B cell (primary cell): ENCODE data around the gene RAI1. TPM values are rescaled to one million over a fixed set of nuclear protein-coding genes. Genes with fewer than 3 reads are reported as not detected.

Experiments used
- ATAC-seq: fragments of 200-7000 bp; cut with Tn5 transposase; one replicate; pipeline ENCODE4 v1.10.0; 2021; ENCODE audit warnings: low read depth, mild to moderate bottlenecking, moderate number of reproducible peaks, moderate library complexity
- CTCF ChIA-PET: fragments of 350-600 bp; sonication (Branson Sonifier 250); formaldehyde crosslinking; loops from one replicate; lab custom pipeline; 2021; ENCODE audit warnings: antibody characterized with exemption, inconsistent platforms; lab: Charles Lee
- POLR2A ChIA-PET: fragments of 350-600 bp; sonication (Branson Sonifier 250); formaldehyde crosslinking; loops from one replicate; lab custom pipeline; 2021; ENCODE audit warnings: antibody characterized with exemption; lab: Charles Lee
- DNase-seq: peaks from one replicate; pipeline ENCODE4 v3.0.0; 2013
- H2AFZ ChIP-seq: 2 replicates; pipeline ENCODE4 v1.6.1; 2012; ENCODE audit warnings: mild to moderate bottlenecking, low read depth, low read length; ENCODE audit not compliant: insufficient read depth, poor library complexity, severe bottlenecking
- H3K27ac ChIP-seq, 2 donors: 1 replicate in 1 of 2; 2 replicates in 1 of 2; pipeline ENCODE4 v1.5.1; 2012 to 2013; ENCODE audit warnings: low read length in 2 of 2, mild to moderate bottlenecking in 2 of 2, moderate library complexity in 1 of 2
- H3K27me3 ChIP-seq, 4 experiments: fragments of 200-600 bp in 1 of 4; sonication (generic) in 1 of 4; replicated peaks in 1 of 4; 1 replicate in 2 of 4; 2 replicates in 2 of 4; pipeline versions ENCODE4 v1.6.1 to v1.7.0; 2013 to 2016; ENCODE audit warnings: low read length in 3 of 4, mild to moderate bottlenecking in 2 of 4, mixed read lengths in 1 of 4, moderate library complexity in 1 of 4; ENCODE audit not compliant: insufficient read depth in 4 of 4, control insufficient read depth in 3 of 4; ENCODE audit errors: control extremely low read depth in 1 of 4
- H3K36me3 ChIP-seq, 2 experiments: replicated peaks in 1 of 2; 1 replicate in 1 of 2; 2 replicates in 1 of 2; pipeline versions ENCODE4 v1.6.1 to v1.7.1; 2013; ENCODE audit warnings: low read length in 1 of 2; ENCODE audit not compliant: insufficient read depth in 2 of 2, control insufficient read depth in 1 of 2; ENCODE audit errors: control extremely low read depth in 1 of 2, extremely low read depth in 1 of 2
- H3K4me1 ChIP-seq, 2 donors: fragments of 200-600 bp in 1 of 2; sonication (generic) in 1 of 2; 1 replicate in 1 of 2; 2 replicates in 1 of 2; pipeline versions ENCODE4 v1.5.1 to v1.6.1; 2013 to 2017; ENCODE audit warnings: low read length in 2 of 2; ENCODE audit not compliant: control insufficient read depth in 2 of 2, insufficient read depth in 2 of 2
- H3K4me2 ChIP-seq: replicated peaks from 2 replicates; pipeline ENCODE3; 2012; ENCODE audit warnings: mild to moderate bottlenecking, low read depth, low read length; ENCODE audit not compliant: poor library complexity, severe bottlenecking
- H3K4me3 ChIP-seq, 5 experiments: fragments of 200-600 bp in 1 of 5; sonication (generic) in 1 of 5; 1 replicate in 3 of 5; 2 replicates in 2 of 5; pipeline versions ENCODE4 v1.5.1 to v1.7.0; 2011 to 2016; ENCODE audit warnings: low read length in 4 of 5, mild to moderate bottlenecking in 4 of 5, low read depth in 2 of 5, control low read depth in 1 of 5, moderate library complexity in 1 of 5; ENCODE audit not compliant: insufficient read depth in 1 of 5; ENCODE audit errors: control extremely low read depth in 1 of 5, extremely low read depth in 1 of 5
- H3K79me2 ChIP-seq: fragments of 200-600 bp; sonication (generic); one replicate; pipeline ENCODE4 v1.6.0; 2016; ENCODE audit warnings: low read length; ENCODE audit not compliant: control insufficient read depth, insufficient read depth
- H3K9ac ChIP-seq: fragments of 200-600 bp; sonication (generic); 2 replicates; pipeline ENCODE4 v1.6.1; 2017; ENCODE audit warnings: mild to moderate bottlenecking, low read length, moderate library complexity
- H3K9me3 ChIP-seq, 3 donors: one replicate each; pipeline versions ENCODE4 v1.6.1 to v1.7.1; 2013; ENCODE audit warnings: low read length in 2 of 3; ENCODE audit not compliant: control insufficient read depth in 2 of 3, insufficient read depth in 1 of 3; ENCODE audit errors: control extremely low read depth in 1 of 3
- H4K20me1 ChIP-seq: 2 replicates; pipeline ENCODE4 v1.6.0; 2012; ENCODE audit warnings: mild to moderate bottlenecking, low read length; ENCODE audit not compliant: insufficient read depth, control insufficient read depth, poor library complexity, severe bottlenecking
- H3K27ac Mint-ChIP-seq: one replicate; pipeline ENCODE4 v1.8.0; 2021; ENCODE audit warnings: mixed read lengths
- H3K27me3 Mint-ChIP-seq: one replicate; pipeline ENCODE4 v1.8.0; 2021; ENCODE audit warnings: mixed read lengths
- H3K4me1 Mint-ChIP-seq: one replicate; pipeline ENCODE4 v1.8.0; 2021; ENCODE audit warnings: mixed read lengths
- H3K4me3 Mint-ChIP-seq: one replicate; pipeline ENCODE4 v1.8.0; 2021; ENCODE audit warnings: mixed read lengths
- H3K9me3 Mint-ChIP-seq: one replicate; pipeline ENCODE4 v1.8.0; 2022; ENCODE audit warnings: mixed read lengths; ENCODE audit not compliant: insufficient read depth
- CTCF ChIP-seq: fragments of 200-600 bp; IDR thresholded peaks from one replicate; pipeline ENCODE4 v1.8.0; 2022; ENCODE audit warnings: antibody characterized with exemption, mild to moderate bottlenecking
- EZH2 ChIP-seq: IDR thresholded peaks from 2 replicates; pipeline ENCODE4 v1.6.1; 2012; ENCODE audit warnings: borderline replicate concordance, low read depth, mild to moderate bottlenecking, moderate library complexity, low read length; ENCODE audit not compliant: insufficient read depth, poor library complexity, severe bottlenecking
- WGBS: methylation state at CpG from one replicate; pipeline ENCODE4 v1.1.5; 2013; ENCODE audit warnings: missing lambda C conversion rate; ENCODE audit not compliant: insufficient coverage; 5-methylcytosine and 5-hydroxymethylcytosine counted together
- intact Hi-C: fragments of 100-400 bp; cut with micrococcal nuclease; formaldehyde crosslinking; loops from one replicate; pipeline ENCODE4 v1.10.0; 2022
- polyA plus RNA-seq: library from polyadenylated mRNA; depleted of rRNA; stranded (reverse); fragments of >200 nt; gene quantifications from 2 replicates; pipeline ENCODE4 v1.2.3, GENCODE V29; 2012
- total RNA-seq, 2 donors: library from RNA; stranded (reverse); fragments of 120-200 nt in 1 of 2; gene quantifications; 1 replicate in 1 of 2; 2 replicates in 1 of 2; pipeline versions ENCODE4 v1.2.3 to v1.2.4, GENCODE V29; 2013 to 2022

The RAI1 gene
- total and polyA plus RNA-seq, 2 donors (not counting 1 experiment from before 2014, with no cell fraction given), result 4.7 to 34.0 TPM

DNA sequence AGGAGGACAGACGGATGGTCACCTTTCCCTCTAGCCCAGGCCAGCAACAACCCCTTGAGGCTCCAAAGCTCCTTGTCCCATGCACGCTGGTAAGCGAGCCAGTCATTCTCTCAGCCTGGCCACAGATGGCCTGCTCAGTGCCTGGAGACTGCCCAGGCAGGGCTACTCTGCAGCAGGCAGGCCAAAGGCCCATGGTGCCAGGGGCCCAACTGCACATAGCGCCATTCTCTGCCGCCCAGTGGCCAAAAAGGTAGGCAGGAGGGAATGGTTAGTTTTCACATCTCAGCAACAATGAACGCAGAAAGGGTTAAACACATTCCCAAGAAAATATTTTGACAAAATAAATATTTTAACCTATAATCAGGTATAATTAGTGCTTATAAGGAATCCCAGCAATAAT lies 163.2 kb downstream of the RAI1 start:
- Histone ChIP-seq H3K27me3 (no peaks in the 10 kb centered on the region), H3K4me1 (peaks cover 10 to 24% of the 10 kb centered on the region in 2 donors), H3K9me3 (no peaks in the 10 kb centered on the region), H3K79me2 (no peaks in the 10 kb centered on the region), H3K4me2 (no peak overlapping the region), H2AFZ (no peak overlapping the region), H3K36me3 (no peaks in the 10 kb centered on the region), H3K9ac (no peak overlapping the region), H4K20me1 (no peaks in the 10 kb centered on the region), H3K4me3 (no peak overlapping the region), H3K27ac (no peak overlapping the region)
- no peaks in the 10 kb centered on the region for H3K27me3 Mint-ChIP-seq
- peaks cover 19% of the 10 kb centered on the region for H3K4me1 Mint-ChIP-seq
- WGBS, result 89% methylated on average over 3 of the region's 6 CpGs
- H3K4me3 Mint-ChIP-seq, result no peak overlapping the region
- H3K27ac Mint-ChIP-seq, result no peak overlapping the region
- intact Hi-C loops, result no loop called here
- ChIA-PET CTCF (no interaction called here), POLR2A (no interaction called here)
- no peak for TF ChIP-seq CTCF
- TF ChIP-seq EZH2, result no peak
- no peaks in the 10 kb centered on the region for H3K9me3 Mint-ChIP-seq
- DNase-seq, result no peak
- no peak for ATAC-seq

DNA sequence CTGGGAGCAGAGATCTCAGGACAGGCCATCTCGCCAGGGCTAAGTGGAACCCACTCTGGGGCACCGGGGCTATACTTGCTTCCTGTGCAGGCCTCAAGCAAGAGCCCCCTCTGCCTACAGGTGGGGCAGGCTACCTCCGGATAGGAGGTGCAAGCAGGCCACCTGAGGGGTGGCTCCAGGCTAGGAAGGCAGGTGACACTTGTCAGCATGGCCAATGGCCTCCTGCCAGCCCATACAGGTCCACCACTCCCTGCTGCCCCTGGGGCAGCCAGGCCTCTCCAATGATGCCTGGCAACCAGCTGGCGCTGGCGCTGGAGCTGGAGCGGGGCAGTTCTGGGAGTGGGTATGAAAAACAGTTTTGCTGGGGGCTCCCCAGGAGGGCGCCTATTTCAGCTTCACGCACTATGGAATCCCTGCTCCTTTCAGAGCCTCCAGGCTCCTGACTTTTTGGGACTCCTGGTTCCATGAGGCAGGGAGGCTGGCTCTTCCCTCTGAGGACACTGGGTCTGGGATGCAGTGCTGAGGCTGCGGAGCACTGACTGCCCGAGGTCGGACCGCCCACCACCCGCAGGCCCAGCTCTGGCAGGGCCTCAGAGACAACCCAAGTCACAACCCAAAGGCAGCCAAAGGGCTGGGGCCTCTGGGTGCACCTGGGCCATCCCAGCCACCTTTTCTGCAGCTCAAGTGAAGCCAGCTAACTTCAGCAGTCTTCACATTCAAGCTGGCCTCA lies 164.0 kb downstream of the RAI1 start:
- Mint-ChIP-seq H3K4me1 (peaks cover 22% of the 10 kb centered on the region), H3K4me3 (no peak overlapping the region), H3K27me3 (no peaks in the 10 kb centered on the region), H3K9me3 (no peaks in the 10 kb centered on the region), H3K27ac (no peak overlapping the region)
- Histone ChIP-seq H3K9me3 (no peaks in the 10 kb centered on the region), H2AFZ (no peak overlapping the region), H3K79me2 (no peaks in the 10 kb centered on the region), H3K4me2 (no peak overlapping the region), H4K20me1 (no peaks in the 10 kb centered on the region), H3K4me1 (peaks cover 14 to 27% of the 10 kb centered on the region in 2 donors), H3K36me3 (no peaks in the 10 kb centered on the region), H3K27me3 (no peaks in the 10 kb centered on the region), H3K4me3 (no peak overlapping the region), H3K27ac (no peak overlapping the region), H3K9ac (no peak overlapping the region)
- POLR2A ChIA-PET, result no interaction called here
- WGBS, result 94% methylated on average over 13 of the region's 13 CpGs
- ATAC-seq (no peak), DNase-seq (no peak)
- CTCF ChIA-PET, result interaction anchor here (0.7 to 1.0 kb wide), 3 partner anchors 15 to 33 kb away, joined by 3 read pairs; no protein-coding TSS in a partner anchor
- TF ChIP-seq CTCF (no peak), EZH2 (no peak)
- intact Hi-C loops, result no loop called here
